IPS-20b (cell line): Measurements from ENCODE around the gene CUX1.
A peak's percentile ranks its signal among the peaks of the same experiment; 100 is the strongest.
"Not testable (repeated sequence)": the region's sequence is repeated elsewhere in the genome, so short reads cannot be mapped to it uniquely, and the experiment has no call there.

ENCODE experiments used
- H3K27ac ChIP-seq: one replicate; pipeline ENCODE4 v1.5.1; 2013; ENCODE audit warnings: low read length
- H3K27me3 ChIP-seq: 2 replicates; pipeline ENCODE4 v1.6.1; 2013; ENCODE audit warnings: mild to moderate bottlenecking, low read length, inconsistent platforms; ENCODE audit not compliant: insufficient read depth
- H3K36me3 ChIP-seq: 2 replicates; pipeline ENCODE4 v1.6.1; 2013; ENCODE audit warnings: low read depth, mild to moderate bottlenecking, inconsistent platforms, low read length, moderate library complexity; ENCODE audit not compliant: insufficient read depth
- H3K4me1 ChIP-seq: 2 replicates; pipeline ENCODE4 v1.6.1; 2013; ENCODE audit warnings: mild to moderate bottlenecking, control low read depth, inconsistent platforms, low read length, moderate library complexity; ENCODE audit not compliant: insufficient read depth
- H3K4me3 ChIP-seq: 2 replicates; pipeline ENCODE4 v1.5.1; 2013; ENCODE audit warnings: mild to moderate bottlenecking, low read length, inconsistent platforms
- H3K9ac ChIP-seq: 2 replicates; pipeline ENCODE4 v1.6.1; 2013; ENCODE audit warnings: low read depth, mild to moderate bottlenecking, inconsistent platforms, low read length, moderate library complexity
- H3K9me3 ChIP-seq: 2 replicates; pipeline ENCODE4 v1.6.1; 2013; ENCODE audit warnings: mild to moderate bottlenecking, low read depth, low read length, inconsistent platforms; ENCODE audit not compliant: insufficient read depth

The CUX1 gene

GRCh38 chr7:101921546-101922489 lies 104.4 kb downstream of the CUX1 start:
- H3K36me3 ChIP-seq: peaks cover 18% of the 10 kb centered on the region
- H3K27ac ChIP-seq, H3K9me3 ChIP-seq, H3K9ac ChIP-seq, H3K27me3 ChIP-seq, H3K4me3 ChIP-seq, H3K4me1 ChIP-seq: not testable (repeated sequence)

- H3K4me1 ChIP-seq: peaks cover 10% of the 10 kb centered on the region; the same call in 1 of the 2 replicates
These were observed 105.5 kb downstream of the CUX1 start for GRCh38 chr7:101922631-101923601.

DNA sequence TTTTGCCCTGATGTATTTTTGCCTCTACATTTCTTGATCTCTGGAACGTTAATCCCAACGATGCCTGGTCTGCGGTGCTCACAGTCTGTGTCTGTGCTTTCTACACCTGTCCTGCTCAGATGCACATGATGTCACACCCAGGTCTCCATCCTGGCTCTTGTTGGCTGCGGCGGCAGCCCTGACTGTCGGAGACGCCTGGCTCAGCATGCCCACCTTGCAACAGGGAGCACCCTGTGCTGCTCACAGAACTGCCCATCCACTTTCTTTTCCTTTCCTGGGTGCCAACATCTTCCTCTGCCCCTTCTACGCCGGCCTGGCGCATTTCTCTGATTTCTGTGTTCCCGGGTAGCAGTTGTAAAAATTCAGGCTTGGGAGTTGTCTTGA lies 106.2 kb downstream of the CUX1 start:
- H3K4me1 ChIP-seq: peaks cover 10% of the 10 kb centered on the region; the same call in 1 of the 2 replicates
- no peak overlapping the region for H3K4me3 ChIP-seq
- H3K27ac ChIP-seq: no peak overlapping the region
- no peaks in the 10 kb centered on the region for H3K9me3 ChIP-seq
- H3K9ac ChIP-seq: no peak overlapping the region
- no peaks in the 10 kb centered on the region for H3K27me3 ChIP-seq
- peaks cover under 1% of the 10 kb centered on the region; the same call in 1 of the 2 replicates for H3K36me3 ChIP-seq

More at GRCh38 chr7:101922631-101923601, 105.5 kb downstream of the CUX1 start:
- Histone ChIP-seq H3K9me3 (no peaks in the 10 kb centered on the region), H3K4me3 (no peak overlapping the region), H3K36me3 (peaks cover 7% of the 10 kb centered on the region), H3K9ac (no peak overlapping the region), H3K27me3 (no peaks in the 10 kb centered on the region), H3K27ac (no peak overlapping the region)

DNA sequence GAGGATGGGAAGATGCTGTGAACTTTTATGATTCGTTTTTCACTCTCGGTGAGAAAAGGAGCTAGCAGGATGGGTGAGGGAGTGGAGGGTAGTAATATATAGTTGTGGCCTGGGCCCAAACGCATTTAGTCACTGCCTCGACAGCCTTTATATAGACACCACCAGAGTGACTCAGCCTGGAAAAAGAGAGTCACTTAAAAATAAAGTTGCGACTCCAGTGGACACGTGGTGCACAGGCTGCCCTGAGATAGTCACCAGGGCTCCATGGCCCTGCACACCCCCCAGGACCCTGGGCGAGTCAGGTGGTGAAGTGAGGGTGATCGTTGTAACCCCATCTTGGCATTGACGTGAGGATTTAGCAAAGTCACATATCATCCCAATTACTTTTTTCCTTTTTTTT lies 106.7 kb downstream of the CUX1 start:
- Histone ChIP-seq H3K27me3 (no peaks in the 10 kb centered on the region), H3K4me3 (no peak overlapping the region), H3K27ac (no peak overlapping the region), H3K9ac (no peak overlapping the region), H3K36me3 (no peaks in the 10 kb centered on the region), H3K9me3 (no peaks in the 10 kb centered on the region), H3K4me1 (peaks cover 10% of the 10 kb centered on the region; the same call in 1 of the 2 replicates)

DNA sequence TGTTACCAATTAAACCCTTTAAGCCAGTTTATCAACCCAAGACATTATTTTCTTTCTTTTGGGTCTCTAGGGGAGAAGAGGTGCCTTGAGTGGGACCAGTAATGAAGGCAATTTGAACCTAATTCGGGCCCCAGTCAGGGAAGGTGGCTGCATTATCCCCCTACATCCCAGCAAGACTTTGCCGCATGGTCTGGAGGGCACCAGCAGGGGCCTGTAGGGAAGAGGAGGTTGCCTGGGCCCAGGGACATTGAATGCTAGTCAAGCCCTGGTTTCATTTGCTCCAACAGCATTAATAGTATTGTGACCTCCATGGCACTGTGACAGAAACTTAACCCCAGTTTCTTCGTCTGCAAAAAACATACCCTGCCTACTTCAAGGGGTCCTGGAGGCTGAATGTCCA lies 108.8 kb downstream of the CUX1 start:
- H3K27ac ChIP-seq: no peak overlapping the region
- peaks cover 10% of the 10 kb centered on the region; the same call in 1 of the 2 replicates for H3K4me1 ChIP-seq
- H3K4me3 ChIP-seq: no peak overlapping the region
- H3K9ac ChIP-seq: no peak overlapping the region
- no peaks in the 10 kb centered on the region for H3K9me3 ChIP-seq
- H3K36me3 ChIP-seq: no peaks in the 10 kb centered on the region; the same call in 1 of the 2 replicates
- no peaks in the 10 kb centered on the region for H3K27me3 ChIP-seq

DNA sequence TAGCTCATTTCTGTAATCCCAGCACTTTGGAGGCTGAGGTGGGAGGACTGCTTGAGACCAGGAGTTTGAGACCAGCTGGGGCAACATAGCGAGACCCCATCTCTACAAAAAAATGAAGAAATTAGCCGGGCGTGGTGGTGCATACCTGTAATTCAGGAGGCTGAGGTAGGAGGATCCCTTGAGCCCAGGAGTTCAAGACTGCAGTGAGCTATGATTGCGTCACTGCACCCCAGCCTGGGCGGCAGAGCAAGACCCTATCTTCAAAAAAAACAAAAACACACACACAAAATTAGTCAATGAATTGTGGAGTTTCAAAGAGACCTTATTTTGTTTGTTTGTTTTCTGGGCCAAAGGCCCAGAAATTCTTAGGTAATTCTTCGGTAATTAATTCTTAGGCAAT lies 110.0 kb downstream of the CUX1 start:
- Histone ChIP-seq H3K9ac (0 out of 2 replicates have a peak overlapping the region, but pooled peaks have one; percentile 29), H3K36me3 (no peaks in the 10 kb centered on the region; the same call in 1 of the 2 replicates), H3K27me3 (no peaks in the 10 kb centered on the region), H3K4me1 (peaks cover 21% of the 10 kb centered on the region), H3K9me3 (no peaks in the 10 kb centered on the region), H3K27ac (no peak overlapping the region), H3K4me3 (no peak overlapping the region)

- no peak overlapping the region for H3K27ac ChIP-seq
- H3K4me3 ChIP-seq: no peak overlapping the region
These were observed 110.4 kb downstream of the CUX1 start for GRCh38 chr7:101927802-101928201.

GRCh38 chr7:101929256-101929655 lies 111.8 kb downstream of the CUX1 start:
- Histone ChIP-seq H3K27me3 (no peaks in the 10 kb centered on the region), H3K4me3 (no peak overlapping the region), H3K27ac (no peak overlapping the region), H3K4me1 (peaks cover 28% of the 10 kb centered on the region), H3K9ac (no peak overlapping the region), H3K9me3 (no peaks in the 10 kb centered on the region), H3K36me3 (no peaks in the 10 kb centered on the region; the same call in 1 of the 2 replicates)

More at GRCh38 chr7:101927802-101928201, 110.4 kb downstream of the CUX1 start:
- Histone ChIP-seq H3K4me1 (peaks cover 22% of the 10 kb centered on the region), H3K9me3 (no peaks in the 10 kb centered on the region), H3K36me3 (no peaks in the 10 kb centered on the region; the same call in 1 of the 2 replicates), H3K9ac (peak overlapping the region; percentile 53; the same call in 1 of the 2 replicates), H3K27me3 (no peaks in the 10 kb centered on the region)

DNA sequence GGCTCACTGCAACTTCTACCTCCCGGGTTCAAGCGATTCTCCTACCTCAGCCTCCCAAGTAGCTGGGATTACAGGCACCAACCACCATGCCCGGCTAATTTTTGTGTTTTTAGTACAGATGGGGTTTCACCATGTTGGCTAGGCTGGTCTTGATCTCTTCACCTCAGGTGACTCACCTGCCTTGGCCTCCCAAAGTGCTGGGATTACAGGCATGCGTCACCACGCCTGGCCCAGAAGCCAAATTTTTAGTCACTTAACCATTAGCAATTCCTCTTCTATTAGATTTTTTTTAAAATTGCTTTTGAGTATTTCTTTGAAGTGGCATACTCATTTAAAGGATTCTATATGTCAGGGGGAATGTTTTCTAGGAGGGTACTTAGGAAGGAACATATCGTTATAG lies 112.5 kb downstream of the CUX1 start:
- not testable (repeated sequence) for H3K9ac ChIP-seq, H3K27me3 ChIP-seq, H3K9me3 ChIP-seq, H3K27ac ChIP-seq, H3K4me3 ChIP-seq, H3K36me3 ChIP-seq
- peaks cover 34% of the 10 kb centered on the region for H3K4me1 ChIP-seq

GRCh38 chr7:101932083-101932482 lies 114.7 kb downstream of the CUX1 start:
- H3K9ac ChIP-seq: no peak overlapping the region
- no peak overlapping the region for H3K4me3 ChIP-seq
- no peak overlapping the region for H3K27ac ChIP-seq
- H3K27me3 ChIP-seq: no peaks in the 10 kb centered on the region
- H3K9me3 ChIP-seq: no peaks in the 10 kb centered on the region
- H3K36me3 ChIP-seq: no peaks in the 10 kb centered on the region; the same call in 1 of the 2 replicates
- peaks cover 44% of the 10 kb centered on the region for H3K4me1 ChIP-seq

- Histone ChIP-seq H3K27ac (no peak overlapping the region), H3K36me3 (no peaks in the 10 kb centered on the region; the same call in 1 of the 2 replicates), H3K9me3 (no peaks in the 10 kb centered on the region), H3K4me1 (peaks cover 48% of the 10 kb centered on the region), H3K27me3 (no peaks in the 10 kb centered on the region), H3K4me3 (no peak overlapping the region), H3K9ac (no peak overlapping the region; the same call in 1 of the 2 replicates)
These were observed 115.6 kb downstream of the CUX1 start for GRCh38 chr7:101933028-101933427.
